Activated B cell treated with CpG ODN at 0.5 μM for 24 hours (primary cell): ENCODE measurements around the gene RANBP17. TPM values are rescaled to one million over a fixed set of nuclear protein-coding genes. Genes with fewer than 3 reads are reported as not detected.

Experiments used
- ATAC-seq: fragments of 200-7000 bp; cut with Tn5 transposase; one replicate; pipeline ENCODE4 v1.10.0; 2021; ENCODE audit warnings: low read depth, mild to moderate bottlenecking, moderate library complexity
- CTCF ChIA-PET: fragments of 350-600 bp; sonication (Branson Sonifier 250); formaldehyde crosslinking; loops from one replicate; lab custom pipeline; 2021; ENCODE audit warnings: antibody characterized with exemption; lab: Charles Lee
- POLR2A ChIA-PET: fragments of 350-600 bp; sonication (Branson Sonifier 250); formaldehyde crosslinking; loops from one replicate; lab custom pipeline; 2021; ENCODE audit warnings: antibody characterized with exemption; lab: Charles Lee
- DNase-seq: peaks from one replicate; pipeline ENCODE4 v3.0.0; 2022
- H3K27ac Mint-ChIP-seq: one replicate; pipeline ENCODE4 v1.8.0; 2020; ENCODE audit warnings: mixed read lengths
- H3K27me3 Mint-ChIP-seq: one replicate; pipeline ENCODE4 v1.8.0; 2021; ENCODE audit warnings: mixed read lengths
- H3K36me3 Mint-ChIP-seq: one replicate; pipeline ENCODE4 v1.8.0; 2021; ENCODE audit warnings: low read depth, mixed read lengths
- H3K4me1 Mint-ChIP-seq: one replicate; pipeline ENCODE4 v1.8.0; 2021; ENCODE audit warnings: mixed read lengths
- H3K4me3 Mint-ChIP-seq: one replicate; pipeline ENCODE4 v1.8.0; 2020; ENCODE audit warnings: mild to moderate bottlenecking, mixed read lengths
- H3K9me3 Mint-ChIP-seq: one replicate; pipeline ENCODE4 v1.8.0; 2020; ENCODE audit warnings: mixed read lengths
- intact Hi-C: fragments of 100-400 bp; cut with micrococcal nuclease; formaldehyde crosslinking; loops from one replicate; pipeline ENCODE4 v1.15.1; 2024
- total RNA-seq: library from RNA; stranded (reverse); gene quantifications from 2 replicates; pipeline ENCODE4 v1.2.3, GENCODE V29; 2022
- TF ChIP-seq, protein P1 (sequence below): fragments of 200-600 bp; IDR thresholded peaks from one replicate; pipeline ENCODE4 v1.8.0; 2022; ENCODE audit warnings: antibody characterized with exemption, mild to moderate bottlenecking

RANBP17 gene
- total RNA-seq, 1 donor from 2014 or later = not detected

DNA sequence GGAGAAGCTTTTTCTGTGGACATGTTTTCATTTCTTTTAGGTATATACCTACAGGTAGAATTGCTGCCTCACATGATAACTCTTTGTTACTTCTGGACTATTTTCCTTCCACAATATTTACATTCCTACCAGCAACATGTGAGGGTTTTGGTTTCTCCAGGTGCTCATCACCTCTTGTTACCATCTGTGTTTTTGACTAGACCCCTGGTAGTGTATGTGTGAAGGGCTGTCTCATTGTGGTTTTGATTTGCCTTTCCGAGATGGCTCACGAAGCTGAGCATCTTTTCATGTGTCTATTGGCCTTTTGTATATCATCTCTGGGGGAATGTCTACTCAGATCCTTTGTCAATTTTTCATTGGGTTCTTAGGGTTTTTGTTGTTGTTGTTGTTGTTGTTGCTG is 17.2 kb upstream of the RANBP17 start:
- DNase-seq (no peak), ATAC-seq (no peak)
- H3K27me3 Mint-ChIP-seq = no peaks in the 10 kb centered on the region
- H3K27ac Mint-ChIP-seq = no peak overlapping the region
- POLR2A ChIA-PET = no interaction called here
- H3K4me1 Mint-ChIP-seq = no peaks in the 10 kb centered on the region
- no peak overlapping the region for H3K4me3 Mint-ChIP-seq
- H3K9me3 Mint-ChIP-seq = no peaks in the 10 kb centered on the region
- TF ChIP-seq, protein P1, sequence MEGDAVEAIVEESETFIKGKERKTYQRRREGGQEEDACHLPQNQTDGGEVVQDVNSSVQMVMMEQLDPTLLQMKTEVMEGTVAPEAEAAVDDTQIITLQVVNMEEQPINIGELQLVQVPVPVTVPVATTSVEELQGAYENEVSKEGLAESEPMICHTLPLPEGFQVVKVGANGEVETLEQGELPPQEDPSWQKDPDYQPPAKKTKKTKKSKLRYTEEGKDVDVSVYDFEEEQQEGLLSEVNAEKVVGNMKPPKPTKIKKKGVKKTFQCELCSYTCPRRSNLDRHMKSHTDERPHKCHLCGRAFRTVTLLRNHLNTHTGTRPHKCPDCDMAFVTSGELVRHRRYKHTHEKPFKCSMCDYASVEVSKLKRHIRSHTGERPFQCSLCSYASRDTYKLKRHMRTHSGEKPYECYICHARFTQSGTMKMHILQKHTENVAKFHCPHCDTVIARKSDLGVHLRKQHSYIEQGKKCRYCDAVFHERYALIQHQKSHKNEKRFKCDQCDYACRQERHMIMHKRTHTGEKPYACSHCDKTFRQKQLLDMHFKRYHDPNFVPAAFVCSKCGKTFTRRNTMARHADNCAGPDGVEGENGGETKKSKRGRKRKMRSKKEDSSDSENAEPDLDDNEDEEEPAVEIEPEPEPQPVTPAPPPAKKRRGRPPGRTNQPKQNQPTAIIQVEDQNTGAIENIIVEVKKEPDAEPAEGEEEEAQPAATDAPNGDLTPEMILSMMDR = no peak
- intact Hi-C loops = no loop called here
- H3K36me3 Mint-ChIP-seq = no peaks in the 10 kb centered on the region
- CTCF ChIA-PET = no interaction called here

DNA sequence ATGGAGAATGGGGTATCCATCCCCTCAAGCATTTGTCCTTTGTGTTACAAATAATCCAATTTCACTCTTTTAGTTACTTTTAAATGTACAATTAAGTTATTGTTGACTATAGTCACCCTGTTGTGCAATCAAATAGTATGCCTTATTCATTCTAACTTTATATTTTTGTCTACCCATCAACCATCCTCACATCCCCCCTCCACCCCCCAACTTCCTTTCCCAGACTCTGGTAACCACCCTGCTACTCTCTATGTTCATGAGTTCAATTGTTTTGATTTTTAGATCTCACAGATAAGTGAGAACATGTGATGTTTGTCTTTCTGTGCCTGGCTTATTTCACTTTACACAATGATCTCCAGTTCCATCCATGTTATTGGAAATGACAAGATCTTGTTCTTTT is 15.4 kb upstream of the RANBP17 start:
- no peak overlapping the region for H3K4me3 Mint-ChIP-seq
- no peak for ATAC-seq

DNA sequence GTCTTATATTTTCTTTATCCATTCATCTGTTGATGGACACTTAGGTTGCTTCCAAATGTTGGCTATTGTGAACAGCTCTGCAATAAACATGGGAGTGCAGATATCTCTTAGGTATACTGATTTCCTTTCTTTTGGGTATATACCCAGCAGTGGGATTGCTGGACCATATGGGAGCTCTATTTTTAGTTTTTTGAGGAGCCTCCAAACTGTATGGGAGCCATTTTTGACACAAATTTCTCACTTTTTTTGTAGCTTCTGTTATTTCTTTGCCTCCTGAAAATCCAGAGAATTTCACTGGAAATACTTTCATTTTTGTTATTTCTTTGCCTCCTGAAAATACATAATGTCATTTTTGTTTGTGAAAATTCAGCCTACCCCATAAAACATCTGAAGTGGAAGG is 15.0 kb upstream of the RANBP17 start:
- H3K36me3 Mint-ChIP-seq = no peaks in the 10 kb centered on the region
- no peaks in the 10 kb centered on the region for H3K27me3 Mint-ChIP-seq
- intact Hi-C loops = no loop called here
- POLR2A ChIA-PET = no interaction called here
- CTCF ChIA-PET = no interaction called here
- TF ChIP-seq, protein P1 = no peak
- DNase-seq (no peak), ATAC-seq (no peak)
- no peak overlapping the region for H3K27ac Mint-ChIP-seq
- no peaks in the 10 kb centered on the region for H3K9me3 Mint-ChIP-seq
- no peak overlapping the region for H3K4me3 Mint-ChIP-seq
- no peaks in the 10 kb centered on the region for H3K4me1 Mint-ChIP-seq

More for the DNA sequence above, 15.4 kb upstream of the RANBP17 start:
- Mint-ChIP-seq H3K9me3 (no peaks in the 10 kb centered on the region), H3K27me3 (no peaks in the 10 kb centered on the region), H3K27ac (no peak overlapping the region), H3K36me3 (no peaks in the 10 kb centered on the region), H3K4me1 (no peaks in the 10 kb centered on the region)
- TF ChIP-seq, protein P1 = no peak
- ChIA-PET CTCF (no interaction called here), POLR2A (no interaction called here)
- no peak for DNase-seq
- intact Hi-C loops = no loop called here

DNA sequence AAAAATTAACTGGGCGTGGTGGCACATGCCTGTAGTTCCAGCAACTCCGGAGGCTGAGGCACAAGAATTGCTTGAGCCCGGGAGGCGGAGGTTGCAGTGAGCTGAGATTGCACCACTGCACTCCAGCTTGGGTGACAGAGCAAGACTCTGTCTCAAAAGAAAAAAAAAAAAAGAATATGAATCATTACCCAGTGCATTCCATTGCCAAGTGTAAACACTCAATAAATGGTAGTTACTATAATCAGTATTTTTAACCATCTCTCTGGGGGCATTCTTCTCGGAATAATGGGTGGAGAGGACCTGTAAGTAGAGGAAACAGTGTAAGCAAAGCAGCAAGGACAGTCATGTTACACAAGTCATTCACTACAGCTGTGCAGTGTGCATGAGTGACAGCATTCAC is 13.8 kb upstream of the RANBP17 start:
- CTCF ChIA-PET = no interaction called here
- H3K36me3 Mint-ChIP-seq = no peaks in the 10 kb centered on the region
- no peaks in the 10 kb centered on the region for H3K27me3 Mint-ChIP-seq
- no peaks in the 10 kb centered on the region for H3K4me1 Mint-ChIP-seq
- H3K4me3 Mint-ChIP-seq = no peak overlapping the region
- H3K9me3 Mint-ChIP-seq = no peaks in the 10 kb centered on the region
- intact Hi-C loops = no loop called here
- no peak overlapping the region for H3K27ac Mint-ChIP-seq
- TF ChIP-seq, protein P1 = no peak
- POLR2A ChIA-PET = no interaction called here
- no peak for DNase-seq
- no peak for ATAC-seq

DNA sequence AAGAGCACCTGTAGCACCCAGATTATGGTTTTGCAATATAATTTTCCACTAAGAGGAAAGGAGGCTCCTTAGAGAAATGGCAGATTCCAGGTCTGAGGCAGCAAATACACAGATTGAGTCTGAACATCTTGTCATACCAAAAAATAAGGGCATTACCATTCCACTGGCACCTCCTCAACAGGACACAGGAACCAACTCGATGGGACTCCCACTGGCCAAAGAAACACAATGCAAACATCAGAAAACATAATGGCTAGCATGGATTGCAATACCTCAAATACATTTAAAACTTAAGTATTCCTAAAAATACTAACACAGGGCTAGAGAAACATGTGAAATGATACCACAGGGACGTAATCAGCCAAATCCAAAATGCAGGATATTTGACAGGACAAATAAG is 12.4 kb upstream of the RANBP17 start:
- H3K36me3 Mint-ChIP-seq = no peaks in the 10 kb centered on the region
- no peak for DNase-seq
- H3K27ac Mint-ChIP-seq = no peak overlapping the region
- no peak overlapping the region for H3K4me3 Mint-ChIP-seq
- no peaks in the 10 kb centered on the region for H3K4me1 Mint-ChIP-seq
- ChIA-PET CTCF (no interaction called here), POLR2A (no interaction called here)
- no peaks in the 10 kb centered on the region for H3K9me3 Mint-ChIP-seq
- intact Hi-C loops = no loop called here
- ATAC-seq = no peak
- TF ChIP-seq, protein P1 = no peak
- no peaks in the 10 kb centered on the region for H3K27me3 Mint-ChIP-seq
